ENCODE measurements around the gene NRF1. TPM values are rescaled to one million over a fixed set of nuclear protein-coding genes. Genes with fewer than 3 reads are reported as not detected.

Gene NRF1
- total RNA-seq, 1 experiment from 2014 or later, result 13.9 TPM

DNA sequence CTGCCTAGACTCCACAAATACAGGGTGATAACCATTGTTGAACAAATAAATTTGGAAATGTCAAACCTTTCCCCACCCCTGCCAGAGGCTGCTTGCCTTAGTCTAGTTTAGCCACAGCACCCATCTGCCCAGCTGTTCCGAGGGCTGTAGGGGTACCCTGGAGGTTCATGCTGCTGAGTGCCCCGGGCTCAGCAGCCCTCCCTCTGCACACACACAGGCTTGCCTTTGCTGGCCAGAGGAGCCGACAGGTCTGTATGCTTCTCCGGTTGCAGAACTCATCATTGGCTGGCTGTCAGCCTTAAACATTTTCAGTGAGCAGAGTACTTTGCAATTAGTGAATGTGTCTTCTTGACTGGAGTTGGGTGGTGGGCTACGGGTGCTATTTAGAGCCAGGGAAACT, 122.9 kb downstream of the NRF1 start:
- no peak for DNase-seq (ENCODE audit: low spot score)

DNA sequence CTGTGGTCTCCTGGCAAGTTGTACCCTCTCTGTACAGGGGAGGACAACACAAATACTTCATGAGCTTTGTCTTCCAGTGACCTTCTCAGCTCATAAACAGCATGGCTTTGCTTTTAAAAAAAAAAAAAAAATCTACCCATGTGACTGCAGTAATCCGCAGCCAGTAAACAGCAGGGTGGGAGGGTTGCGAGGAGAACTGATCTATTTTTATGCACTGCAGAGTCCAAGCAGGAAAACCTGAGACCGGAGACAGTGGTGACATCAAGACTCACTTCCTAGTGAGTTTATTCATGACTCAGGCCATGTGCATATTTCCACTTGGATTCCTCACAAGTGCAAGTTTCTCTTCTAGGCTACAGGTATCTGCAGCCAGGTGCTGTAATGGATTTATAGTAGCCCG, 127.9 kb downstream of the NRF1 start:
- peak; percentile 40 for DNase-seq (ENCODE audit: low spot score)

DNA sequence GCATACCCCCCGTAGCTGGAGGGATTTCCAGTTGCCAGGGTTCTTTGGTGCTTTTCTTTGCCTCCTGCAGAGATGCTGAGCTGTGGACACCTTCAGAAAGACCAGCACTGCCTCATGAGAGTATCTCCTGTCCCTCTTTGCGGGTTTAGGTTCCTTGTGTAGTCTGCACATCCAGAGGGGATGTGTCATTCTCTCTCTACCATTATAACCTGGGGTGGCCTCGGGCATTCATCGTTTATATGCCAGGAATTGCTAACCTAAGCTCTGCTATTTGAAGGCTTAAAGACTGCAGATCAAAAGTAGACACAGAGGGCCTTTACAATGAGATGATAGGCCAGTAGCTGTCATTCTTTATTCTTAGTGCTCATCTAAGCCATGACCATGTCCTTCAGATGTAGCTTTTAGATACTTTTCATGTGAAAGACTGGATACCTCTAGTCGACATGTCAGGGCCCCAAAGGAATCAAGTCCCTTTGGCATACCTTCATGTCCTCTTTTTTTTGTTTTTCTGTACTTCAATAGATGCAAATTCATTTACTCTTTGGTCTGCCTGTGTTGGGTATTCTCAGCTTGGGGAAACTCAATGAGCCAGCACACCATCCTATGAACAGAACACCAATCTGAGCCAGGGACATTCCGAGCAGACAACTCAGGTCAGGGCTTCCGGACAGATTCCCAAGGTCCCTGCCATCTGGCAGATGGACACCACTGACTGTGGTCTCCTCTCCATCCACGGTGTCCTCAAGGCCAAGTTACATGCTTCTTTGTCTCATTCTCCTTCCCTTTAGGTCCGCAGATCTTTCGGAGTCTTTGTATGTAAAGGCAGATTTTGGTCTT, 129.3 kb downstream of the NRF1 start:
- no peak for DNase-seq (ENCODE audit: low spot score)

DNA sequence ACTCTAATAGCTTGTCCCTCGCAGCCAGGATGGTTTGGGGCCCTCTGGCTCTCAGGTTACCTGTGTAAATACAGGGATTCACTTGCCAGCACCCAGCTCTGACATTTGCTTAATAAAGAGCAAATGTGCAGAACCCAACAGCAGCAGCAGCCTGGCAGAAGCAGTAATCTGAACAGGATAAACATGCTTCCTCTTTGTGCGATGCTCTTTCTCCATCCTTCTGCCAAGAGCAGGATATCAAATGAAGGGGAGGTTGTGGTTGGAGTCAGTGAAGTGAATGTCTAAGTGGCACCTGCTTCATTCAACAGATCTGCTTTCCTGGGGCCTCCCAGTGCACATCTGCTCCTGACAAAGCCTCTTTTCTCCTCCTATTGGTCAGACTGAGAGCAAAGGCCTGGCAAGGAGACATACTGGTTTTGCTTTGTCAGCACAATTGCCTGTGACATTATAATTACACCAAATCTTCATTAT, 130.3 kb downstream of the NRF1 start:
- DNase-seq (ENCODE audit: low spot score), result no peak

DNA sequence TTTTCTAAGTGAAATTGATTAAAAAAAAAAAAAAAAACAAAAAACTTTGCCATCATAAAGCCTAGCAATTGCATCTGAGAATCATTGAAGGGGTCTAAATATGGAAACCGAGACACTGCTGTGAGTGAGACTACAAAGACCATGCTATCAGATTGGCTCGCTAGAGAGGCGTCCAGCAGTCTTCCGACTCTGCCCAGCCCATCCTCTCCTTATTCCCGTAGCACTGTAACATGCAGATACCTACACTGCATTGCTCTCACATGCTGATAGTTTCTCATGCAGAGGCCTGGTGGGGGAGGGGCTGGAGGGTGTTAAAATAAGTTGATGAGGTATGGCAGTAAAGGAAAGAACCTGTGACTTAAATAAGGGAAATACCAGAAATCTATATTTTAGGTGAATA, 130.7 kb downstream of the NRF1 start:
- no peak for DNase-seq (ENCODE audit: low spot score)

DNA sequence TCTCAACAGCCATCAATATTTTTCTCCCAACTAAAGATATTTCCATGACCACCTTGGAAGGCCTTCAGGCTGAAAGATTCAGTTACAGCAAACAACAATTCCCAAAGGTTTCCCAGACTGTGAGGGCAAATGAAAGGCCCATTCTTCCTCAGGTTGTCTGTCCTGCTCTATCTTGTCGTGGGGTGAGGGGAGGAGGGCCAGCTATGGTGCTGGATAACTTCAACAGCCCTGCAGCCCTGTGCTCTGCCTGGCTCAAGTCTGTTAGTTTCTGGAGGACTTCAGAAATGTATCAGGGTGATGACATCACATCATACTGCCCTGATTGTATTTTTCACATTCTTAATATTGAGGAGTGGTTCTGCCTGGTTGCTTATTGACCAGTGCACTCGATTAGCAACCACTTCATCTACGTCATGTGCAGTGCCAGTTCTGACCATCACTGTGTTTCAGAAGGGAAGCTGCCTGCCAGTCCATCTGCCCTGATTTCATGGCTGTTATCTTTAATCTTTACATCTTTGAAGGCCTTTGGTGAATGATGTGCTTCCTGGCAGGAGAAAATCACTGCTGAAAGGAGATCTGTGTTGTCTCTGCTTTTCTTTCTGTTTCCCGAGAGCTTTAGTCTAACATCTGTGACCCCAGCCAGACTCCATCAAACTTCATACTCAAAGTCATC, 135.5 kb downstream of the NRF1 start:
- no peak for DNase-seq (ENCODE audit: low spot score)

DNA sequence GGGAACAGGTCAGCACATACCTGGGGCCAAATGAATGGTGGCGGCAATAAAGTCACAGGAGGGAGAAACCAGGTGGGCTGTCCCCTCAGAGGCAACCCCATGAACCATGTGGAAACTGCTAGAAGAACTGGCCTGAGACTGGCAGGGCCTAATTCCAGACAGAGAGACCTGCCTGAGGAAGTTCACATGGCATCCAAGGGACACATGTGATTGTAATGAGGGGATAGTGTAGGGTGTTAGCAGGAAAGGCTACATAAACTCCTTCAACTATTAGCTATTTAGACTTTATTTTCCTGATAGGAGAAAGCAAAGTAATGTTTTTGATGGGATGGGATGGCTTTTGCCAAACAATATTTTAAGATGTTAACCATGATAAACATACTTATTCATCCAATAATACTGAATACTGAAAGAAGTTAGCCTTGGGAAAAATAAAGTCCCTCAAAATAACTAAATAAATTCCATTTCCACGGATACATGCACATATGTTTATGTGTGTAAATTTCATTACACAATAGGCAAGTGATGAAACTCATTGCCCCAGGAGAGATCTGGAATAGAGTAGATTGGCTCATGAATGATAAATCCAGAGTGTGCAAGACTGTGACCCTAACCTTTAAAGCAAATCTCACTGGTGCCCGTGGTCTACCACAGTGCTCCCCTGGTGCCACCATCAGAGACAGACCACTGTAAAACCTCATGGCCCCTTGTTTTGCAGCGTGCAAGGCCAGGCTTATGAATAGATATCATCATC, 137.0 kb downstream of the NRF1 start:
- DNase-seq (ENCODE audit: low spot score), result no peak

DNA sequence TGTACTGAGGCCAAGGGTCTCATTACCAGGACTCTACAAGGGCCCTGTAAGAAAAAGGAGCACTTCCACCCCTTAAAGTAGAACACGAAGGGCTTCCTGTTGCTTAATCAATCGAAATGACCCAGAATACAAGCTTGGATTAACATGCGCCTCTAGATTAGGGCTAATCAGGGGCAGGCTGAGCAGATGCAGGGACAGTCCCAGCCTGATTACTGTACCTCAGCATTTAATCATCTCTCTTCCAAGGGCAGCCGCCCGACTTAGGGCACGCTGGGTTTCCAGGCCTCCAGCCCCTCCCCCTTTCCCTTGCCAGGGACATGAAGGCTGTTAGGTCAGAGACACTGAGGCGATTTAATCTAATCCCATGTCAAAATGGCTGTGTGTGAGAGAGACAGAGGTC, 138.6 kb downstream of the NRF1 start:
- DNase-seq (ENCODE audit: low spot score), result no peak

DNA sequence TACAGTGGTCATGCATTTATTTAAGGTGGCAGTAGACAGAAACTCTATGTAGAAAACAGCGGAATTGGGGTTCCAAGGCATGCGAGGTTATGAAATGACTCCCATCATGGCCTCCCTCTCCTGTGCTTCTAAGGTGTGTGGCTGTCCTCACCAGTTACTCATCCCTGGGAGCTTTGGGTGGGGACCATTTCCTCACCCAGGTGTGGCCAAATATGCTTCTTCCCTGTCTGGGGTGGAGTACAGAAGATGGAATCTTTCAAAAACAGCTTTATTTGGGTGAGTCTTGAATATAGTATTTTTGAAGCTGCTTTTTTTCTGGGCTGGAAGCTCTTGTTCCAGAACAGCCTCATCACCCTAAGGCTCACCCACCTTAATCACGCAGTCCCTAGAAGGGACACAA, 139.0 kb downstream of the NRF1 start:
- DNase-seq (ENCODE audit: low spot score), result no peak

DNA sequence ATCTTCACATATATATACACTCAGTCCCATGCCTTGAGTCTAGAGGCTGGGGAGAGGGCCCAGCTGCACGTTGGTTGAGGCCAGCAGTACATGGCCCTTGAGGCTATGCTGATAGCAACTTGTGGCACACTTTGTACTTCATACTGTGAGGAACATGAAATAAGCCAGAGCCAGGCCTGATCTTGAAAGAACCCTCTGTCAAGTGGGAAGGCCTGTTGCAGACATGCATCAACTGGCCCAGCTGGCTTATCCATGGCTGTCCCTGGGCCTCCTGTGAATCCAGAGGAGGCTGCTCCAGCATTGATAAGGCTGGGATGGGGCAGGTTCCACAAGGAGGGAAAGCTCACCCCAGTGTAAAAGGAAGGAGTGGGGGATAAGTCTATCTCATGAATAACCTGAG, 140.4 kb downstream of the NRF1 start:
- DNase-seq (ENCODE audit: low spot score), result no peak

DNA sequence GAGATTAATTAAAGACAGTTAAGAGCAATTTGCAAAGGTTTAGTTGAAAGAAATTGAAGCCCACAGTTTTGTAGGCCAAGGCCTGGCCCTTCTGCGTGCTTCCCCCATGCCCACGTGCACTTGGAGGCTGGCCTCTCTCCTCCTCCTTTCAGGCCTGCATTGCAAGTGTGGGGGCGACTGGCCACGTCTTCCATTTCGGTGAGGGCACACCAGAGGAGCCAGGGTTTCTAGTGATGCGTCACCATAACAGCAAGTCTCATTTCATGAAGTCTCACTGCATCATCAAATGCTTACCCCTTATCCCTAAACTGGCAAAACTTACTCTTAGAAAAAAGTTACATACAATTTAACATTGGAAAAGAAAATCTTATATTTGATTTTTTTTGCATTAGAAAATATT, 141.2 kb downstream of the NRF1 start:
- no peak for DNase-seq (ENCODE audit: low spot score)

DNA sequence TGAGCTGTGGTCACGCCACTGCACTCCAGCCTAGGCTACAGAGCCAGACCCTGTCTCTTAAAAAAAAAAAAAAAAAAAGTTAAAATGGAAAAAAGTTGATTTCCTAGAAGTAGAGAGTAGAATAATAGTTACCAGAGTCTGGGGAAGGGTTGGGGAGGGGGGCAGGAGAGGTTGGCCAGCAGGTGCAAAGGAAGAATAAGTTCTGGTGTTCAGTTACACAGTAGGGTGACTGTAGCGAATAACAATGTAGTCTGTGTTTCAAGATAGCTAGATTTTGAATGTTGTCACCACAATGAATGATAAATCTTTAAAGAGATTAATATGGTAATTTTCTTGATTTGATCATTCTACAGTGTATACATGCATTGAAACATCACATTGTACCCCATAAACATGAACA, 142.9 kb downstream of the NRF1 start:
- DNase-seq (ENCODE audit: low spot score), result no peak

DNA sequence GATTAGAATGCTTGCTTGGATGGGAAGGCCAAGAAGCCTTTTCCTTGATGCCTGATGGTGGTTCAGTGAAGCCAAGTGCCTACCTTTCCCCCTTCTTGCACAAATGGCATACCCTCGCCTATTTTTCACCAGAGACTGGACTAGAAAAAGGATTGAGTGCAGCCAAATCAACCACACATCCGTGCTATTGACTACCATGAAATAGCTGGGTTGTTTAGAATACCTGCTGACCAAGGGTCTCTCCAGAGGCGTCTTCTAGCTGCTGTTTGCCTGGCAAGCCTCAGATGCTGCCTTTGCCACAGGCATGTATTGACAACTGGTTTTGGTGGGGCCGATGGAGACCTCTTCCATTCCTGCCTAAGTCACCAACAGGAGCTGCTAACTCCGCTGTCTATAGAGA, 146.5 kb downstream of the NRF1 start:
- DNase-seq (ENCODE audit: low spot score), result no peak

DNA sequence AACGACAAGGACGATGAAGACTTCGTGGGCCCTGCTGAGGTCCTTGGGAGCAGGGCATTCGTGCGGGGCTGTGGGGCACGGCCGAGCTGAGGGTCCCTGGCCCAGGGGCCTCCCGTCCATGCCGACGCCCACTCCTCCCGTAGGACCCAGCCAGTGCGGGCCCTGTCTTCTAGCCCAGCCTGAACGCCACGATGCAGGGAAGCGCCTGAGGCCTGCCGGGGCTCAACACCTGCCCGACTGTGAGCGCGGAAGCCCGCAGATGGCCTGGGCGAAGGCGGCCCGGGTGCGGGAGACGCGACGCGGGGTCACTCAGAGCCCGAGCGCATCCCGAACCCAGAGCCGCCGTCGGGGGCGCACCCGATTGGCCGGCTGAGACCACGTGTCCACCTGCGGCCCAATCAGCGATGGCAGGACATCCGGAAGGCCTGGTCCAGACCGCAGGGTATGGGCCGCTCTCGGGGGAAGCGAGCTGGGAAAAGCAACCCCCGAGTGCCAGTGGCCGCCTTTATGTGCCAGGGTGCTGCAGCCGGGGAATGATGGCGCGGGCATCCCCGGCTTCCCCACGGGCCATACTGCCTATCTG, 151.0 kb downstream of the NRF1 start:
- no peak for DNase-seq (ENCODE audit: low spot score)

DNA sequence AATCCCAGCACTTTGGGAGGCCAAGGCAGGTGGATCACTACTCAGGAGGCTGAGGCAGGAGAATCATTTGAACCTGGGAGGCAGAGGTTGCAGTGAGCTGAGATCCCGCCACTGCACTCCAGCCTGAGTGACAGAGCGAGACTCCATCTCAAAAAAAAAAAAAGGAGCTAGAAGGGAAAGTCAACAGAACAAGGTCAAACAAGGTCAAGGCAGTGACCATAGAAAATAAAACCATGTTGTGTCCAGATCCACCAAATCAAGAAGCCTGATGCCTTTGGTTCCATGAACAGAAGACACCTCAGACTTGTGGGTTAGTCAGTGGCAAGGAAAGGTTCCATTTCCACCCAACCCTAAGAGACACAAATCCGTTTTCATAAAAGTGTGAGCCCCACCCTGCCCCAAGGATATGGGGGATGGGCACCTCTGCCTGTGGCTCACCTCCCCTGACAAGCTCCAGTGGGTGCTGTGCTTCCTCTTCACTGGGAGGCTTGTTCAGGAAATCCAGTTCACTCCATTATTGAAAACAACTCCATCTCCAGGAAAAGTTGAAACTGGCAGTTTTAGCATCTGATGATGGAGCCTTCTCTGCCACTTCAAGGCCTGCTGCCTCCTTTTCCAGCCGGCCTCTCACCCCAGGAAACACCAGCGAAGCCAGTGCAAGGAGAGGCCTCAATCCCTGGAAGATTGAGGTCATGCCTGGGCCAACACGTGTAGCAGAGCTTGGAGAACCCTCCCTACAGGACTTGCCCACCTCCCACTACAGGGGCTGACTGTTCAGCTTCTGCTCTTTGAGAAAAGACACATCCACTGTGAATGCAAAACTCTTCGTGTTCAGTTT, 152.9 kb downstream of the NRF1 start:
- DNase-seq (ENCODE audit: low spot score), result no peak

DNA sequence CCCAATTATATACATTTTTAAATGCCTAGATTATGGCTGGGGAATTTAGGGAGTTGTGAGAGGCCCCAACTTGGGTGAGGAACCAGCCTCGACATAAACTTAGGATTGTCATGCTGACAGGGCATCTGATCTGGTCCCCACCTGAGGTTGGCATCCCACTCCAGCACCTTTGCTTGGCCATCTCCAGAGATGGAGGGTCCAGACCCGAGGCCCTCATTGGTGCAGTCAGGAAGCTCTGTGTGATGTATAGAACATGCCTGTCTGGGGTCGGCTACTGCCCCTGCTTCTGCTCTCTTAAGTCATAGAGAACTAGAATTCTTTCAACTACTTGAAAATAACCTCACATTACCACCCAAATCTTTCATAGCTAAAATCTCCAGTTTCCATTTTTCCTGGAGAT, 153.8 kb downstream of the NRF1 start:
- DNase-seq (ENCODE audit: low spot score), result no peak

DNA sequence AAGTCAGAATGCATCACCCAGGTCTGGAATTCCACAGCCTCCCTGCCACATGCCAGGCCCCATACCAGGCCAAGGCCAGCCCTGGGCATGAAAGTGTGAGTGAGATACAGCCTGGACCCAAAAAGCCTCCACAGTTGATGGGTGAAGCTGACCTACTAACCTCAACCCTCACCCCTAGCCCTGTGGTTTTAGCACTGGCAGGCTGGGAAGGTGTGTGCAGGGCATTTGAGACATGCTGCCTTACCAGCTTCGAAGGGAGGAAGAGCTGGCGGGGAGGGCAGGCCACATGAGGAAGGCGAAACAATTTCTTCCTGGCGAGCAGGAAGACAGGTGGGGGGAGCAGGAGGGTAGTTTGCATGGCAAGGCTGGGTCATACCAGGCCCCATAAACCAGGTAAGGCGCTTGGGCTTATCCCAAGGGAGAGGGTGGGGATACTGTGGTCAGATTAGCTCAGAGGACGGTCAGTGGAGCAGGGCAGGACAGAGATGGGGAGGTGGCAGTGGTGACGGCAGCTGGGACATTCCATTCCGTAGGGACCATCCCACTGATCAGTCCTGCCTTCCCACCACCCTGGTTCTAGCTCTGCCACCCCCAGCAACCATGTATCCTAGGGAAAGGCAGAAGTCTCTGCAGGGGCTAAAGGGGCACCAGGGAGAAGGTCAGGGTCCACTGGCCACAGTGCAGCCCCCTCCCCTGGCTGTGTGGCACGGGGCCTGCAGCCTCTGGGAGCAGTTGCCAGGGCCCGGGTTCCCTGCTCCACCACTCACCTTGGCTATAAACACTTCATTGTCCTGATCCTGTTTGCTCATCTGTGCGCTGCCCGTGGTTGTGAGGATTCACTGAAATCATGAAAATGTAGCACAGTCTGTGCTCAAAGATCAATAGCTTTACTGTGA, 155.8 kb downstream of the NRF1 start:
- no peak for DNase-seq (ENCODE audit: low spot score)

DNA sequence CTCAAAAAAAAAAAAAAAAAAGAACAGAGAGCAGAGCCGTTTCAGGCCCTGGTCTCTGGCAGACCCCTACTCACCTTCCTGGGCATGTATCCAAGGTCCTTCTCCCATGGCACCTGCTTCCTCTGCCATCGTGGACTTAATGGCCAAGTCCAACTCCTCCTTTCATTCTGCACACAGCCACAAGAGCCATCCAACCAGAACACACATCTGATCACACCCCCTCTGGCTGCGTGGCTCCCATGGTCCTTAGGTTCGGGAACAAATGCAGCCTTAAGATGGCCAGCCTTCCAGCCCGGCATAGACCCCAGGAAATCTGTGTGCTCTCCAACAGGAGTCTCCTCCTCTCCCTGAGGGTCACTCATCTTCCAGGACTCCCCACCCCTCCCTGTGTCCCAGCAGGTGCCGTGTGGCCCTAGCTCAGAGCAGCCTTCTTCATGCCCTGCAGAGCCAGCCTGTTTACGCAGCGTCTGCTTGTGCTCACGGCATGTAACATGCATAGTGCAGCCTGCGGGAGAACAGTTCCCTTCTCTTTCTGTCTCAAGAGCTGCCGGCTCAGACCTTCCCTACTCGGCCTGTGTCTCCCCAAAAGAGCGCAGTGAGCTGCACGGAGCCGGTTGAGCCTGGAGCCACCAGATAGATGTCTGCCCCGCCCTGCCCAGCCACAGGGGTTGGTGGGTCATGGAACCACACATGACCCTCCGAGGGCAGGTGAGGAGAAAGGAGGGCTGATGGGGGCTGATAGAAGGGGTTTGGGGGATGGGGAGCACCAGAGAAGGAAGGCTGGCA, 157.3 kb downstream of the NRF1 start:
- no peak for DNase-seq (ENCODE audit: low spot score)

DNA sequence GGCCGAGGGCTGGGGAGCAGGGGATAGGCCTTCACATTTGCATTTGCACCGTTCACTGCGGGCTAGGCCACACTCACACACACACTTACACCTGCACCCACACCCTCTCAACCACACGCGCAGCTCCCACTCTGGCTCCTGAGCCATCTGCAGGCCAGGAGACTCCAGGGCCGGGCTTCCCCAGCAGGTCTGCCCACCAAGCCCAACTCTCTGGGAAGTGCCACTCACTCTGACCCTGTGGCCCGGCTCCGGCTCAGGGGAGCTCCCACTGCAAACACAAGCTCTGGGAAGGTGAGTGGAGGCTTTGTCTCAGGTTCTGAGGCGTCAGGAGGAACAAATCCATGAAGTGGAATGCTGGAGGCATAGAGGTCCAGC, 157.9 kb downstream of the NRF1 start:
- DNase-seq (ENCODE audit: low spot score), result no peak

Measured in H4 (cell line).